GM23338 (cell line): ENCODE measurements around the gene NECTIN1. TPM values are rescaled to one million over a fixed set of nuclear protein-coding genes. Genes with fewer than 3 reads are reported as not detected.

ENCODE experiments used
- ATAC-seq: fragments of 200-7000 bp; cut with Tn5 transposase; 3 replicates; pipeline ENCODE4 v1.9.1; 2020
- DNase-seq: peaks from one replicate; pipeline ENCODE4 v3.0.0-alpha.2; 2015; ENCODE audit warnings: low spot score
- H2AFZ ChIP-seq: fragments of 200-600 bp; sonication (generic); 2 replicates; pipeline ENCODE4 v1.8.0; 2016; ENCODE audit warnings: antibody characterized with exemption, mild to moderate bottlenecking, moderate library complexity
- H3F3A ChIP-seq: fragments of 200-600 bp; sonication (generic); replicated peaks from 2 replicates; pipeline ENCODE4 v1.8.0; 2017; ENCODE audit warnings: antibody characterized with exemption, mixed run types, low read depth
- H3K27ac ChIP-seq: fragments of 200-600 bp; sonication (generic); 2 replicates; pipeline ENCODE4 v1.6.1; 2016; ENCODE audit warnings: low read depth
- H3K27me3 ChIP-seq: fragments of 200-600 bp; sonication (generic); 2 replicates; pipeline ENCODE4 v1.8.0; 2016; ENCODE audit warnings: mild to moderate bottlenecking, mixed run types, moderate library complexity; ENCODE audit not compliant: insufficient read depth
- H3K36me3 ChIP-seq: fragments of 200-600 bp; sonication (generic); 2 replicates; pipeline ENCODE4 v1.8.0; 2016; ENCODE audit warnings: mild to moderate bottlenecking; ENCODE audit not compliant: insufficient read depth
- H3K4me1 ChIP-seq: fragments of 200-600 bp; sonication (generic); 2 replicates; pipeline ENCODE4 v1.8.0; 2016; ENCODE audit warnings: mild to moderate bottlenecking, moderate library complexity; ENCODE audit not compliant: insufficient read depth
- H3K4me2 ChIP-seq: fragments of 200-600 bp; sonication (generic); 2 replicates; pipeline ENCODE4 v1.7.1; 2017; ENCODE audit warnings: mixed run types
- H3K4me3 ChIP-seq: fragments of 200-600 bp; sonication (generic); 2 replicates; pipeline ENCODE4 v1.6.1; 2016; ENCODE audit warnings: mixed run types
- H3K79me2 ChIP-seq: fragments of 200-600 bp; sonication (generic); replicated peaks from 2 replicates; pipeline ENCODE4 v1.8.0; 2017; ENCODE audit warnings: mild to moderate bottlenecking; ENCODE audit not compliant: insufficient read depth
- H3K9me2 ChIP-seq: fragments of 200-600 bp; sonication (generic); 2 replicates; pipeline ENCODE4 v1.8.0; 2017; ENCODE audit not compliant: insufficient read depth
- H4K20me1 ChIP-seq: fragments of 200-600 bp; sonication (generic); replicated peaks from 2 replicates; pipeline ENCODE4 v1.8.0; 2017; ENCODE audit warnings: mild to moderate bottlenecking; ENCODE audit not compliant: insufficient read depth
- H3K27ac Mint-ChIP-seq: 2 replicates; pipeline ENCODE4 v1.8.0; 2020; ENCODE audit warnings: inconsistent platforms, mild to moderate bottlenecking, moderate library complexity, mixed read lengths
- H3K27me3 Mint-ChIP-seq: 3 replicates; pipeline ENCODE4 v1.8.0; 2022; ENCODE audit warnings: low read depth, mild to moderate bottlenecking, moderate library complexity, mixed read lengths, inconsistent platforms; ENCODE audit not compliant: insufficient read depth, poor library complexity
- H3K36me3 Mint-ChIP-seq: 3 replicates; pipeline ENCODE4 v1.8.0; 2021; ENCODE audit warnings: low read depth, mild to moderate bottlenecking, inconsistent platforms, moderate library complexity, mixed read lengths
- H3K4me1 Mint-ChIP-seq: 3 replicates; pipeline ENCODE4 v1.8.0; 2020; ENCODE audit warnings: mild to moderate bottlenecking, inconsistent platforms, mixed read lengths
- H3K4me3 Mint-ChIP-seq: 3 replicates; pipeline ENCODE4 v1.8.0; 2021; ENCODE audit warnings: moderate library complexity, mild to moderate bottlenecking, inconsistent platforms, mixed read lengths
- H3K9me3 Mint-ChIP-seq: 3 replicates; pipeline ENCODE4 v1.8.0; 2020; ENCODE audit warnings: moderate library complexity, mild to moderate bottlenecking, inconsistent platforms, mixed read lengths
- CTCF ChIP-seq, 2 experiments: fragments of 200-600 bp in 1 of 2; sonication (generic) in 1 of 2; conservative IDR thresholded peaks; 2 replicates each; pipeline versions ENCODE4 v1.5.1 to v1.6.1; 2016 to 2017; ENCODE audit warnings: antibody characterized with exemption in 2 of 2, low read depth in 2 of 2, mild to moderate bottlenecking in 2 of 2, moderate library complexity in 1 of 2
- EZH2 ChIP-seq: fragments of 200-600 bp; sonication (generic); IDR thresholded peaks from one replicate; pipeline ENCODE4 v1.8.0; 2017; ENCODE audit warnings: antibody characterized with exemption, mild to moderate bottlenecking, low read depth; ENCODE audit not compliant: unreplicated experiment
- EZH2phosphoT487 ChIP-seq: fragments of 200-600 bp; sonication (generic); IDR thresholded peaks from one replicate; pipeline ENCODE4 v1.8.1; 2018; ENCODE audit warnings: antibody characterized with exemption; ENCODE audit not compliant: unreplicated experiment
- JUNB ChIP-seq: IDR thresholded peaks from one replicate; pipeline ENCODE4 v1.6.1; 2016; ENCODE audit warnings: antibody characterized with exemption; ENCODE audit not compliant: unreplicated experiment
- NANOG ChIP-seq: IDR thresholded peaks from 2 replicates; pipeline ENCODE4 v1.6.1; 2016; ENCODE audit warnings: antibody characterized with exemption, borderline replicate concordance
- POLR2AphosphoS5 ChIP-seq: IDR thresholded peaks from 2 replicates; pipeline ENCODE4 v1.6.1; 2016; ENCODE audit warnings: antibody characterized with exemption, low read depth
- REST ChIP-seq: IDR thresholded peaks from one replicate; pipeline ENCODE4 v1.6.1; 2018; ENCODE audit warnings: antibody characterized with exemption; ENCODE audit not compliant: unreplicated experiment
- STAT1 ChIP-seq: IDR thresholded peaks from one replicate; pipeline ENCODE4 v1.6.1; 2016; ENCODE audit warnings: antibody characterized with exemption; ENCODE audit not compliant: unreplicated experiment
- ZNF114 ChIP-seq: fragments of 250-450 bp; sonication (Bioruptor Pico); IDR thresholded peaks from 2 replicates; pipeline ENCODE4 v1.5.0; 2020; ENCODE audit warnings: mild to moderate bottlenecking, moderate library complexity
- ZNF331 ChIP-seq: fragments of 250-450 bp; sonication (Bioruptor Pico); IDR thresholded peaks from 2 replicates; pipeline ENCODE4 v1.5.0; 2020; ENCODE audit warnings: low read depth, mild to moderate bottlenecking, moderate library complexity
- polyA plus RNA-seq: library from polyadenylated mRNA; unstranded; fragments of >200 nt; fragmentation: Nextera tagmentation; extraction: Ambion mirVana; gene quantifications from 2 replicates; pipeline ENCODE4 v1.2.1, GENCODE V29; 2016
- total RNA-seq: library from RNA; depleted of rRNA; stranded (reverse); fragments of >200 nt; shearing (Covaris generic); gene quantifications from 2 replicates; pipeline ENCODE4 v1.2.3, GENCODE V29; 2014
- TF ChIP-seq, protein P1 (sequence below): IDR thresholded peaks from 2 replicates; pipeline ENCODE4 v1.6.1; 2016; ENCODE audit warnings: antibody characterized with exemption

Gene NECTIN1
- total and polyA plus RNA-seq, 2 experiments from 2014 or later: 18.7 to 56.3 TPM

DNA sequence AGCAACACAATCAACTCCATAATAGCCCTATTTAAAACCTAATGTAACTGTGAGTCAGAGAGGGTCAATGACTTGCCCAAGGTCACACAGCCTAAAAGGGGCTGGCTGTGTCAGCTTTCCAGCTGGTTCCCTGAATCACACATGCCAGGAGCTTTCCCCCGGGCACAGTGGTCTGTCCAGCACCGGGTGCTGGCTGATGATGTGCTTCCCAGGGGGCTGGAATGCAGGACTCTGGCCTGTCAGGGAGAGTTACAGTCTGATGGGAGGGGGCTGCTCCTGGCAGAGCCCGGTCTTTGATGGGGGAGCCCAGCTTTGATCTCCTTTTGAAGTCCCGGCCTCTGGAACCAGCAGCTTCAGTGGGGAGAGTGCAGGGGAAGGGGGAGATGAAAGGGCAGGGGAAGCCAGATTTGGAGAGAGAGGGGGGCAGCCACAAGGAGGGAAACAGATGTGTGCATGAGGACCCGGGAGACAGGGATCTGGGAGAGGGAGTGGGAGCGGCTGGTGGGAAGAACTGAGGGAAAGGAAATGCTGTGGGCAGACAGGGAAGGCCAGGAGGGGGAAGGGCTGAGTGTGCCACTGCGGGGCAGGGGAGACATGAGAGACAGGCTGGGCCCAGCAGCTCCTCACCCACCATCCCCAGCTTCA is 102.7 kb downstream of the NECTIN1 start:
- no peak overlapping the region for H3K27ac Mint-ChIP-seq
- TF ChIP-seq EZH2phosphoT487 (no peak), ZNF114 (CRISPR knock-in tag) (no peak), STAT1 (no peak), CTCF (conservative IDR thresholded peaks at IDR 0.05; ENCODE audit: low read depth in 2 of 2) (no peak), POLR2AphosphoS5 (no peak)
- H3K79me2 ChIP-seq: no peaks in the 10 kb centered on the region
- H3F3A ChIP-seq: no peaks in the 10 kb centered on the region
- no peaks in the 10 kb centered on the region for H3K36me3 ChIP-seq
- H3K27me3 Mint-ChIP-seq: peaks cover 17% of the 10 kb centered on the region
- H3K36me3 Mint-ChIP-seq: no peaks in the 10 kb centered on the region
- DNase-seq (no peak), ATAC-seq (no peak)
- H2AFZ ChIP-seq: no peak overlapping the region
- H4K20me1 ChIP-seq: no peaks in the 10 kb centered on the region
- no peak overlapping the region for H3K4me3 Mint-ChIP-seq
- H3K9me3 Mint-ChIP-seq: no peaks in the 10 kb centered on the region
- no peak overlapping the region for H3K4me3 ChIP-seq
- H3K9me2 ChIP-seq: no peaks in the 10 kb centered on the region
- H3K27me3 ChIP-seq: no peaks in the 10 kb centered on the region
- H3K4me1 Mint-ChIP-seq: peaks cover 27% of the 10 kb centered on the region
- no peak overlapping the region for H3K27ac ChIP-seq
- no peak overlapping the region for H3K4me2 ChIP-seq
- H3K4me1 ChIP-seq: no peaks in the 10 kb centered on the region

GRCh38 chr11:119625206-119625978 is 103.6 kb downstream of the NECTIN1 start:
- no peak overlapping the region for H3K27ac ChIP-seq
- no peaks in the 10 kb centered on the region for H3K79me2 ChIP-seq
- Mint-ChIP-seq H3K9me3 (no peaks in the 10 kb centered on the region), H3K36me3 (no peaks in the 10 kb centered on the region), H3K4me3 (no peak overlapping the region), H3K4me1 (peaks cover 27% of the 10 kb centered on the region), H3K27me3 (peaks cover 13% of the 10 kb centered on the region), H3K27ac (no peak overlapping the region)
- DNase-seq (no peak), ATAC-seq (peak; percentile 6; the same call in 2 of the 3 replicates)
- H3K4me3 ChIP-seq: no peak overlapping the region
- H3K4me1 ChIP-seq: no peaks in the 10 kb centered on the region
- no peaks in the 10 kb centered on the region for H3K27me3 ChIP-seq
- no peaks in the 10 kb centered on the region; the same call in 1 of the 2 replicates for H4K20me1 ChIP-seq
- no peaks in the 10 kb centered on the region for H3K9me2 ChIP-seq
- no peaks in the 10 kb centered on the region for H3F3A ChIP-seq
- no peak overlapping the region for H2AFZ ChIP-seq
- peak overlapping the region; percentile 10; the same call in 1 of the 2 replicates for H3K4me2 ChIP-seq
- no peaks in the 10 kb centered on the region for H3K36me3 ChIP-seq
- TF ChIP-seq, protein P1, sequence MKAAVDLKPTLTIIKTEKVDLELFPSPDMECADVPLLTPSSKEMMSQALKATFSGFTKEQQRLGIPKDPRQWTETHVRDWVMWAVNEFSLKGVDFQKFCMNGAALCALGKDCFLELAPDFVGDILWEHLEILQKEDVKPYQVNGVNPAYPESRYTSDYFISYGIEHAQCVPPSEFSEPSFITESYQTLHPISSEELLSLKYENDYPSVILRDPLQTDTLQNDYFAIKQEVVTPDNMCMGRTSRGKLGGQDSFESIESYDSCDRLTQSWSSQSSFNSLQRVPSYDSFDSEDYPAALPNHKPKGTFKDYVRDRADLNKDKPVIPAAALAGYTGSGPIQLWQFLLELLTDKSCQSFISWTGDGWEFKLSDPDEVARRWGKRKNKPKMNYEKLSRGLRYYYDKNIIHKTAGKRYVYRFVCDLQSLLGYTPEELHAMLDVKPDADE: no peak
- TF ChIP-seq CTCF (conservative IDR thresholded peaks at IDR 0.05; ENCODE audit: low read depth in 2 of 2): no peak
- TF ChIP-seq REST: no peak
- no peak for TF ChIP-seq ZNF114 (CRISPR knock-in tag)
- TF ChIP-seq NANOG: no peak
- TF ChIP-seq ZNF331 (CRISPR knock-in tag): no peak
- TF ChIP-seq JUNB: no peak
- no peak for TF ChIP-seq EZH2
- TF ChIP-seq EZH2phosphoT487: no peak
- TF ChIP-seq POLR2AphosphoS5: no peak
- TF ChIP-seq STAT1: no peak
